ENCODE results near the gene UPK3A.

DNA sequence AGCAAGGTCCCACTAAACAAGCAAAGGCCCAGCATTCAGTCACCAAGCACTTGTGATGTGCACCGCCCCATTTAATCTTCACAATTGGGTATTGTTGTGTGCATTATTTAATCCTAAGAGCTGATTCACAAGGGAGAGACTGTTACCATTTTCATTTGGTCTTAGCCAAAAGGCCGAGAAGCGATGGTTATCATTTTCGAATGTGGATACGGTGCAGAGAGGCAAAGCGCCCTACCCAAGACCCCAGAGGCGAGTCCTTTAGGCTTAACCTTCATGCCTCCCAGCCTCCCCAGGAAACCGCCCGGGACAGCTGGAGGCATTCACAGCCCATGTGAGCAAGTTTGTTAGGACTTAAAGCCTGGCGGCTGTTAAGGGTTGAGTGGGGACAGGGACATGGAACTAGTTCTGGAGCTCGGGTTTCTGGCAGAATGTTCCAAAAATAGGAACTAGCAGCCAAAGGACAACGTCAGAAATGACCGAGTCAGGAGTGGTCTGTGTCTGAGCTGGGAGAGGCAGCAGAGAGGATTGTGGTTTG, 13.0 kb upstream of the UPK3A start:
- TF ChIP-seq POLR2AphosphoS5 (IDR thresholded peaks at IDR 0.05; ENCODE audit: low read depth), result no peak
- TF ChIP-seq, protein P1, sequence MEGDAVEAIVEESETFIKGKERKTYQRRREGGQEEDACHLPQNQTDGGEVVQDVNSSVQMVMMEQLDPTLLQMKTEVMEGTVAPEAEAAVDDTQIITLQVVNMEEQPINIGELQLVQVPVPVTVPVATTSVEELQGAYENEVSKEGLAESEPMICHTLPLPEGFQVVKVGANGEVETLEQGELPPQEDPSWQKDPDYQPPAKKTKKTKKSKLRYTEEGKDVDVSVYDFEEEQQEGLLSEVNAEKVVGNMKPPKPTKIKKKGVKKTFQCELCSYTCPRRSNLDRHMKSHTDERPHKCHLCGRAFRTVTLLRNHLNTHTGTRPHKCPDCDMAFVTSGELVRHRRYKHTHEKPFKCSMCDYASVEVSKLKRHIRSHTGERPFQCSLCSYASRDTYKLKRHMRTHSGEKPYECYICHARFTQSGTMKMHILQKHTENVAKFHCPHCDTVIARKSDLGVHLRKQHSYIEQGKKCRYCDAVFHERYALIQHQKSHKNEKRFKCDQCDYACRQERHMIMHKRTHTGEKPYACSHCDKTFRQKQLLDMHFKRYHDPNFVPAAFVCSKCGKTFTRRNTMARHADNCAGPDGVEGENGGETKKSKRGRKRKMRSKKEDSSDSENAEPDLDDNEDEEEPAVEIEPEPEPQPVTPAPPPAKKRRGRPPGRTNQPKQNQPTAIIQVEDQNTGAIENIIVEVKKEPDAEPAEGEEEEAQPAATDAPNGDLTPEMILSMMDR (conservative IDR thresholded peaks at IDR 0.05; ENCODE audit: low read depth in 2 of 2), result no peak
- TF ChIP-seq, protein P2, sequence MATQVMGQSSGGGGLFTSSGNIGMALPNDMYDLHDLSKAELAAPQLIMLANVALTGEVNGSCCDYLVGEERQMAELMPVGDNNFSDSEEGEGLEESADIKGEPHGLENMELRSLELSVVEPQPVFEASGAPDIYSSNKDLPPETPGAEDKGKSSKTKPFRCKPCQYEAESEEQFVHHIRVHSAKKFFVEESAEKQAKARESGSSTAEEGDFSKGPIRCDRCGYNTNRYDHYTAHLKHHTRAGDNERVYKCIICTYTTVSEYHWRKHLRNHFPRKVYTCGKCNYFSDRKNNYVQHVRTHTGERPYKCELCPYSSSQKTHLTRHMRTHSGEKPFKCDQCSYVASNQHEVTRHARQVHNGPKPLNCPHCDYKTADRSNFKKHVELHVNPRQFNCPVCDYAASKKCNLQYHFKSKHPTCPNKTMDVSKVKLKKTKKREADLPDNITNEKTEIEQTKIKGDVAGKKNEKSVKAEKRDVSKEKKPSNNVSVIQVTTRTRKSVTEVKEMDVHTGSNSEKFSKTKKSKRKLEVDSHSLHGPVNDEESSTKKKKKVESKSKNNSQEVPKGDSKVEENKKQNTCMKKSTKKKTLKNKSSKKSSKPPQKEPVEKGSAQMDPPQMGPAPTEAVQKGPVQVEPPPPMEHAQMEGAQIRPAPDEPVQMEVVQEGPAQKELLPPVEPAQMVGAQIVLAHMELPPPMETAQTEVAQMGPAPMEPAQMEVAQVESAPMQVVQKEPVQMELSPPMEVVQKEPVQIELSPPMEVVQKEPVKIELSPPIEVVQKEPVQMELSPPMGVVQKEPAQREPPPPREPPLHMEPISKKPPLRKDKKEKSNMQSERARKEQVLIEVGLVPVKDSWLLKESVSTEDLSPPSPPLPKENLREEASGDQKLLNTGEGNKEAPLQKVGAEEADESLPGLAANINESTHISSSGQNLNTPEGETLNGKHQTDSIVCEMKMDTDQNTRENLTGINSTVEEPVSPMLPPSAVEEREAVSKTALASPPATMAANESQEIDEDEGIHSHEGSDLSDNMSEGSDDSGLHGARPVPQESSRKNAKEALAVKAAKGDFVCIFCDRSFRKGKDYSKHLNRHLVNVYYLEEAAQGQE (IDR thresholded peaks at IDR 0.05; ENCODE audit: unreplicated experiment), result no peak
- TF ChIP-seq EZH2phosphoT487 (IDR thresholded peaks at IDR 0.05; ENCODE audit: unreplicated experiment), result no peak
- no peak for TF ChIP-seq EZH2 (IDR thresholded peaks at IDR 0.05; ENCODE audit: low read depth, unreplicated experiment)
- TF ChIP-seq ZNF114 (CRISPR knock-in tag; IDR thresholded peaks at IDR 0.05), result no peak
- TF ChIP-seq ZNF331 (CRISPR knock-in tag; IDR thresholded peaks at IDR 0.05; ENCODE audit: low read depth), result no peak
- TF ChIP-seq CREB1 (CRISPR knock-in tag; IDR thresholded peaks at IDR 0.05; ENCODE audit: low read depth), result no peak
- TF ChIP-seq, protein P3, sequence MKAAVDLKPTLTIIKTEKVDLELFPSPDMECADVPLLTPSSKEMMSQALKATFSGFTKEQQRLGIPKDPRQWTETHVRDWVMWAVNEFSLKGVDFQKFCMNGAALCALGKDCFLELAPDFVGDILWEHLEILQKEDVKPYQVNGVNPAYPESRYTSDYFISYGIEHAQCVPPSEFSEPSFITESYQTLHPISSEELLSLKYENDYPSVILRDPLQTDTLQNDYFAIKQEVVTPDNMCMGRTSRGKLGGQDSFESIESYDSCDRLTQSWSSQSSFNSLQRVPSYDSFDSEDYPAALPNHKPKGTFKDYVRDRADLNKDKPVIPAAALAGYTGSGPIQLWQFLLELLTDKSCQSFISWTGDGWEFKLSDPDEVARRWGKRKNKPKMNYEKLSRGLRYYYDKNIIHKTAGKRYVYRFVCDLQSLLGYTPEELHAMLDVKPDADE (IDR thresholded peaks at IDR 0.05), result no peak
- no peak for TF ChIP-seq NANOG (IDR thresholded peaks at IDR 0.05; ENCODE audit: borderline replicate concordance)
- no peak for TF ChIP-seq JUNB (IDR thresholded peaks at IDR 0.05; ENCODE audit: unreplicated experiment)
- no peak for TF ChIP-seq STAT1 (IDR thresholded peaks at IDR 0.05; ENCODE audit: unreplicated experiment)
- TF ChIP-seq, protein P4, sequence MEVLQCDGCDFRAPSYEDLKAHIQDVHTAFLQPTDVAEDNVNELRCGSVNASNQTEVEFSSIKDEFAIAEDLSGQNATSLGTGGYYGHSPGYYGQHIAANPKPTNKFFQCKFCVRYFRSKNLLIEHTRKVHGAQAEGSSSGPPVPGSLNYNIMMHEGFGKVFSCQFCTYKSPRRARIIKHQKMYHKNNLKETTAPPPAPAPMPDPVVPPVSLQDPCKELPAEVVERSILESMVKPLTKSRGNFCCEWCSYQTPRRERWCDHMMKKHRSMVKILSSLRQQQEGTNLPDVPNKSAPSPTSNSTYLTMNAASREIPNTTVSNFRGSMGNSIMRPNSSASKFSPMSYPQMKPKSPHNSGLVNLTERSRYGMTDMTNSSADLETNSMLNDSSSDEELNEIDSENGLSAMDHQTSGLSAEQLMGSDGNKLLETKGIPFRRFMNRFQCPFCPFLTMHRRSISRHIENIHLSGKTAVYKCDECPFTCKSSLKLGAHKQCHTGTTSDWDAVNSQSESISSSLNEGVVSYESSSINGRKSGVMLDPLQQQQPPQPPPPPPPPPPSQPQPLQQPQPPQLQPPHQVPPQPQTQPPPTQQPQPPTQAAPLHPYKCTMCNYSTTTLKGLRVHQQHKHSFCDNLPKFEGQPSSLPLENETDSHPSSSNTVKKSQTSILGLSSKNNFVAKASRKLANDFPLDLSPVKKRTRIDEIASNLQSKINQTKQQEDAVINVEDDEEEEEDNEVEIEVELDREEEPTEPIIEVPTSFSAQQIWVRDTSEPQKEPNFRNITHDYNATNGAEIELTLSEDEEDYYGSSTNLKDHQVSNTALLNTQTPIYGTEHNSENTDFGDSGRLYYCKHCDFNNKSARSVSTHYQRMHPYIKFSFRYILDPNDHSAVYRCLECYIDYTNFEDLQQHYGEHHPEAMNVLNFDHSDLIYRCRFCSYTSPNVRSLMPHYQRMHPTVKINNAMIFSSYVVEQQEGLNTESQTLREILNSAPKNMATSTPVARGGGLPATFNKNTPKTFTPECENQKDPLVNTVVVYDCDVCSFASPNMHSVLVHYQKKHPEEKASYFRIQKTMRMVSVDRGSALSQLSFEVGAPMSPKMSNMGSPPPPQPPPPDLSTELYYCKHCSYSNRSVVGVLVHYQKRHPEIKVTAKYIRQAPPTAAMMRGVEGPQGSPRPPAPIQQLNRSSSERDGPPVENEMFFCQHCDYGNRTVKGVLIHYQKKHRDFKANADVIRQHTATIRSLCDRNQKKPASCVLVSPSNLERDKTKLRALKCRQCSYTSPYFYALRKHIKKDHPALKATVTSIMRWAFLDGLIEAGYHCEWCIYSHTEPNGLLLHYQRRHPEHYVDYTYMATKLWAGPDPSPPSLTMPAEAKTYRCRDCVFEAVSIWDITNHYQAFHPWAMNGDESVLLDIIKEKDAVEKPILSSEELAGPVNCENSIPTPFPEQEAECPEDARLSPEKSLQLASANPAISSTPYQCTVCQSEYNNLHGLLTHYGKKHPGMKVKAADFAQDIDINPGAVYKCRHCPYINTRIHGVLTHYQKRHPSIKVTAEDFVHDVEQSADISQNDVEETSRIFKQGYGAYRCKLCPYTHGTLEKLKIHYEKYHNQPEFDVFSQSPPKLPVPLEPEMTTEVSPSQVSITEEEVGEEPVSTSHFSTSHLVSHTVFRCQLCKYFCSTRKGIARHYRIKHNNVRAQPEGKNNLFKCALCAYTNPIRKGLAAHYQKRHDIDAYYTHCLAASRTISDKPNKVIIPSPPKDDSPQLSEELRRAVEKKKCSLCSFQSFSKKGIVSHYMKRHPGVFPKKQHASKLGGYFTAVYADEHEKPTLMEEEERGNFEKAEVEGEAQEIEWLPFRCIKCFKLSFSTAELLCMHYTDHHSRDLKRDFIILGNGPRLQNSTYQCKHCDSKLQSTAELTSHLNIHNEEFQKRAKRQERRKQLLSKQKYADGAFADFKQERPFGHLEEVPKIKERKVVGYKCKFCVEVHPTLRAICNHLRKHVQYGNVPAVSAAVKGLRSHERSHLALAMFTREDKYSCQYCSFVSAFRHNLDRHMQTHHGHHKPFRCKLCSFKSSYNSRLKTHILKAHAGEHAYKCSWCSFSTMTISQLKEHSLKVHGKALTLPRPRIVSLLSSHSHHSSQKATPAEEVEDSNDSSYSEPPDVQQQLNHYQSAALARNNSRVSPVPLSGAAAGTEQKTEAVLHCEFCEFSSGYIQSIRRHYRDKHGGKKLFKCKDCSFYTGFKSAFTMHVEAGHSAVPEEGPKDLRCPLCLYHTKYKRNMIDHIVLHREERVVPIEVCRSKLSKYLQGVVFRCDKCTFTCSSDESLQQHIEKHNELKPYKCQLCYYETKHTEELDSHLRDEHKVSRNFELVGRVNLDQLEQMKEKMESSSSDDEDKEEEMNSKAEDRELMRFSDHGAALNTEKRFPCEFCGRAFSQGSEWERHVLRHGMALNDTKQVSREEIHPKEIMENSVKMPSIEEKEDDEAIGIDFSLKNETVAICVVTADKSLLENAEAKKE (CRISPR knock-in tag; IDR thresholded peaks at IDR 0.05), result no peak

Measured in GM23338 (cell line).